C4-2B (cell line): Measurements from ENCODE around the gene MED28.

Experiments used
- CTCF ChIP-seq: fragments of 450-650 bp; conservative IDR thresholded peaks from 2 replicates; pipeline ENCODE4 v1.5.1; 2017; ENCODE audit warnings: mild to moderate bottlenecking
- ZFX ChIP-seq: fragments of 450-650 bp; IDR thresholded peaks from 2 replicates; pipeline ENCODE4 v1.6.1; 2017

- no peak for TF ChIP-seq CTCF
- TF ChIP-seq ZFX: no peak
These were observed 15.8 kb downstream of the MED28 start for GRCh38 chr4:17630228-17630627.
